Chondrocyte (in vitro differentiated cells): Measurements from ENCODE around the gene RAB3GAP2. TPM values are rescaled to one million over a fixed set of nuclear protein-coding genes. Genes with fewer than 3 reads are reported as not detected.

Source experiments
- DNase-seq: peaks from one replicate; pipeline ENCODE4 v3.0.0; 2021; ENCODE audit warnings: mixed read lengths, low spot score
- H3K27ac Mint-ChIP-seq: one replicate; pipeline ENCODE4 v1.8.0; 2021; ENCODE audit warnings: mild to moderate bottlenecking, moderate library complexity, mixed read lengths; ENCODE audit not compliant: unreplicated experiment
- H3K27me3 Mint-ChIP-seq: 2 replicates; pipeline ENCODE4 v1.8.0; 2021; ENCODE audit warnings: low read depth, mixed read lengths
- H3K36me3 Mint-ChIP-seq: 2 replicates; pipeline ENCODE4 v1.8.0; 2021; ENCODE audit warnings: low read depth, mixed read lengths
- H3K4me1 Mint-ChIP-seq: 2 replicates; pipeline ENCODE4 v1.8.0; 2021; ENCODE audit warnings: low read depth, mild to moderate bottlenecking, mixed read lengths
- H3K4me3 Mint-ChIP-seq: one replicate; pipeline ENCODE4 v1.8.0; 2021; ENCODE audit warnings: mild to moderate bottlenecking, moderate library complexity, mixed read lengths; ENCODE audit not compliant: unreplicated experiment
- H3K9me3 Mint-ChIP-seq: 2 replicates; pipeline ENCODE4 v1.8.0; 2021; ENCODE audit warnings: low read depth, mixed read lengths
- total RNA-seq: library from RNA; stranded (reverse); gene quantifications from 3 replicates; pipeline ENCODE4 v1.2.1, GENCODE V29; 2021
- TF ChIP-seq, protein P1 (sequence below): fragments of 200-600 bp; sonication (generic); IDR thresholded peaks from 2 replicates; pipeline ENCODE4 v1.5.0; 2021; ENCODE audit warnings: antibody characterized with exemption, mild to moderate bottlenecking, moderate library complexity

The RAB3GAP2 gene
- total RNA-seq, 1 donor from 2014 or later, result 47.5 TPM

DNA sequence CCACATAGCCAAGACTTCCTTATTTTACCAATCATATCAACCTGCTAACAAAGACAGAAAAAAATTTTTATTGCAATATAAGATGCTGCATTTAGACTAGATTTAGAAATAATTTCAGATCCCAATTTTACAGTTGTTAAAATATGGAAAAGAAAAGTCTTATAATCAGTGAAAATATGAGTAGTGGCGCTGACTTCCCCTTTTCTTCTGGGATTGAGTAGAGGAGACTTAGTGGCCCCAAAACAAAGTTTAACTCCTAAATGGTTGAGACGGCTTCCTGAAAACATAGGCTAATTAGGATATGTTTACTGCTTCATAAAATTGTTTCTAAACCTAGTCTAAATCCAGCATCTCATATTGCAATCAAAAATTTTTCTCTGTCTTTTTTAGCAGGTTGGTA lies 68.4 kb downstream of the RAB3GAP2 start:
- Mint-ChIP-seq H3K36me3 (peaks cover 25% of the 10 kb centered on the region), H3K27me3 (no peaks in the 10 kb centered on the region), H3K4me1 (no peaks in the 10 kb centered on the region)

DNA sequence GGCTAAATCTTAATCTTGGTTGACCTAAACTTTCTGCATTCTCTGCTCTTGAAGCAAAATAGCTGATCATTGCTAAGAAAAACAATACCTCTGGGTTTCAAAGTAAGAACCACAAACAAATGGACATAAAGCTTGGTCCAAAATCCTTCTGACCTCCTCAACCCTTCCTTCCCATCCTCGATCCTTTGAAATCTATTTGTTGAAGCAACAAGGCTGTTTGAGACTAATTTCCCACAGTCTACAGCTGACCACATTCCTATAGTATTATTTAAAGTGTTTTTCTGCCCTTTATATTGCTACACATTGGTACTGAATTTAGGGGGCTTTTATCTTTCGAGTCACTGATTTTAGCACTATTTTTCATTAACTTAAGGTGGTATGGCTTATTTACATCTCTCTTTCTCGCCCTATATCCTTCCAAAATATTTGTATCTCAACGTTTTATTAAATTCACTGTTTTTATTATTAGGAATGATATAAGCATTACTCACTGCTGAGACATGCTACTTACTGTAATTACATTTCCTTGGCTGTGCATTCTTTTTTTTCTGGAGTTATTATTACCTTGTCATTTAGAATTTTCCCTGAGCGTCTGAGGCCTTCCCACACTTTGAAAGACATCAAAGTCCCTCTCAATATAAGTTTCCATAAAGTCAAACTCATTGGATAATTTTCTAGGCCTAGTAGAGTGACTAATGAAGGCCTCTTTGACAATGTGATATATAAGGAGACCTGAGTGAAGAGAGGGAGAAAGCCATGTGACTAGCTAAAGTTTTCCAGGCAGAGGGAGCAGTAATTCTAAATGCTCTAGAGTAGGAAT lies 73.9 kb downstream of the RAB3GAP2 start:
- Mint-ChIP-seq H3K9me3 (no peaks in the 10 kb centered on the region), H3K36me3 (peaks cover 13% of the 10 kb centered on the region), H3K27me3 (no peaks in the 10 kb centered on the region), H3K27ac (no peak overlapping the region), H3K4me1 (peaks cover 6% of the 10 kb centered on the region), H3K4me3 (no peak overlapping the region)
- TF ChIP-seq, protein P1, sequence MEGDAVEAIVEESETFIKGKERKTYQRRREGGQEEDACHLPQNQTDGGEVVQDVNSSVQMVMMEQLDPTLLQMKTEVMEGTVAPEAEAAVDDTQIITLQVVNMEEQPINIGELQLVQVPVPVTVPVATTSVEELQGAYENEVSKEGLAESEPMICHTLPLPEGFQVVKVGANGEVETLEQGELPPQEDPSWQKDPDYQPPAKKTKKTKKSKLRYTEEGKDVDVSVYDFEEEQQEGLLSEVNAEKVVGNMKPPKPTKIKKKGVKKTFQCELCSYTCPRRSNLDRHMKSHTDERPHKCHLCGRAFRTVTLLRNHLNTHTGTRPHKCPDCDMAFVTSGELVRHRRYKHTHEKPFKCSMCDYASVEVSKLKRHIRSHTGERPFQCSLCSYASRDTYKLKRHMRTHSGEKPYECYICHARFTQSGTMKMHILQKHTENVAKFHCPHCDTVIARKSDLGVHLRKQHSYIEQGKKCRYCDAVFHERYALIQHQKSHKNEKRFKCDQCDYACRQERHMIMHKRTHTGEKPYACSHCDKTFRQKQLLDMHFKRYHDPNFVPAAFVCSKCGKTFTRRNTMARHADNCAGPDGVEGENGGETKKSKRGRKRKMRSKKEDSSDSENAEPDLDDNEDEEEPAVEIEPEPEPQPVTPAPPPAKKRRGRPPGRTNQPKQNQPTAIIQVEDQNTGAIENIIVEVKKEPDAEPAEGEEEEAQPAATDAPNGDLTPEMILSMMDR, result no peak
- no peak for DNase-seq

More for the DNA sequence above, 68.4 kb downstream of the RAB3GAP2 start:
- H3K4me3 Mint-ChIP-seq, result no peak overlapping the region
- H3K27ac Mint-ChIP-seq, result no peak overlapping the region
- DNase-seq, result no peak
- peaks cover 6% of the 10 kb centered on the region for H3K9me3 Mint-ChIP-seq
- TF ChIP-seq, protein P1, result no peak

DNA sequence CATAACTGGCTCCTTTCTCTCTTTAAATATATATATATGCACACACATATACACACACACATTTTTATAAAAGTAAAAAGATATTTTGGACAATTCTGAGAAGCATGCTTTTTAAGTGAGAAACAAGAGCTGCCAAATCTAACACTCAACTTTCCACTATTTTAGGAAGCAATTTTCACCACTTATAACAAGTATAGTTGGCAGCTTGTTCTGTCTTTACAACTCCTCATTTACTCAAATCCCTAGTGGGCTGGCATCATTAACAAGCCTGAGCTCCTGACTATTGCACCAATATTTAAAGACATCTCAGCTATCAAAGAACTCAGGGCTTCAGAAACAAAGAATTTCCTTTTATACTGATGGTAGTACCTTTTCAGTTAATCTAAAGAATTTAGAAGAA lies 76.6 kb downstream of the RAB3GAP2 start:
- DNase-seq, result no peak
- no peaks in the 10 kb centered on the region for H3K27me3 Mint-ChIP-seq
- H3K4me3 Mint-ChIP-seq, result no peak overlapping the region
- H3K27ac Mint-ChIP-seq, result no peak overlapping the region
- TF ChIP-seq, protein P1, result no peak
- H3K9me3 Mint-ChIP-seq, result no peaks in the 10 kb centered on the region
- H3K4me1 Mint-ChIP-seq, result peaks cover 6% of the 10 kb centered on the region
- H3K36me3 Mint-ChIP-seq, result peaks cover 21% of the 10 kb centered on the region

DNA sequence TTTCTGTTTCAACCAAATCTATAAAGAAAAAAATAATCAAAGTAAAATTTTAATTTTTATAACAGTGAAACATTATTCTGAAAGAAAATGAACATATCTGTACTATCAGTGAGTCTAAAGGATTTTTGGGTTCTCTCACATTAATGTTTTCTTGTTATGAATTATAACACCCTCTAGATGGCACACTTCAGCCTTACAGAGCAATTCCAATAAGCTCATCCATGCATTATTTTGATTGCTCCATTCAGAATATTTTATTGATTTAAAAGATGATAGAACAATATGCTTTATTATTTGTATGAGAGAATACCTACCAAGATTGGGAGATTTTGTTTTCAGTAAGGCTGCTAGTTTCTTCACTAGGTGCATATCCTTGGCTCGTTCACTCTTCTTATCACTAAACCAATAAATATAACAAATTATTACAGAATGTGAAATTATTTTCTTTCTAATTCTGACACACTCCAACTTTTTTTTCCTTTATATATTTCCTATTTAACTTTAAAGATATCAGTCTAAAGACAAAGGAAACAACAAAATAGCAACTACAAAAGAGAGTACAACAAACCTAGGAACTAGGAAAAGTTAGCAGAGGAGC lies 82.4 kb downstream of the RAB3GAP2 start:
- H3K9me3 Mint-ChIP-seq, result no peaks in the 10 kb centered on the region
- peaks cover 28% of the 10 kb centered on the region for H3K36me3 Mint-ChIP-seq
- H3K27ac Mint-ChIP-seq, result no peak overlapping the region
- H3K27me3 Mint-ChIP-seq, result no peaks in the 10 kb centered on the region
- DNase-seq, result no peak
- TF ChIP-seq, protein P1, result peak; percentile 89
- peaks cover 14% of the 10 kb centered on the region for H3K4me1 Mint-ChIP-seq
- H3K4me3 Mint-ChIP-seq, result no peak overlapping the region

DNA sequence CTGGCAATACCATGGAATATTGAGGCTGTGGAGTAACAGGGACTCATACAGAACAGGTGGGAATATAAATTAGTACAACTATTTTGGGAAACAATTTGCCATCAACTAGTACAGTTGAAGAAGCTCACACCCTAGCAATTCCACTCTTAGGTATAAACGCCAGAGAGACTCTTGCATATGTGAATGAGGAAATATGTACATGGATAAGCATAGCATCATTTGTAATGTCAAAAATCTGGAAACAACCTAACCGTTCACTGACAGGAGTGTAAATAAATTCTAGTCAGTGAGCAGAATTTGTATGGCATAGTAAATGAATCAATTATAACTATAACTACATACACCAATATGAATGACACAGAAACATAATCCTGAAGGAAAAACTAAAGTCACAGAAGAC lies 83.7 kb downstream of the RAB3GAP2 start:
- TF ChIP-seq, protein P1, result no peak
- no peak overlapping the region for H3K27ac Mint-ChIP-seq
- H3K4me1 Mint-ChIP-seq, result peaks cover 23% of the 10 kb centered on the region
- no peaks in the 10 kb centered on the region for H3K27me3 Mint-ChIP-seq
- H3K36me3 Mint-ChIP-seq, result peaks cover 22% of the 10 kb centered on the region
- no peak overlapping the region for H3K4me3 Mint-ChIP-seq
- DNase-seq, result no peak
- no peaks in the 10 kb centered on the region for H3K9me3 Mint-ChIP-seq
